Psoas muscle (tissue), 8 donors: Measurements from ENCODE around the gene MYH2. TPM values are rescaled to one million over a fixed set of nuclear protein-coding genes. Genes with fewer than 3 reads are reported as not detected.

Experiments
- ATAC-seq, 4 donors: fragments of 200-7000 bp; cut with Tn5 transposase; one replicate each; pipeline ENCODE4 v1.9.1; 2020; ENCODE audit warnings: moderate library complexity in 3 of 4, mild to moderate bottlenecking in 2 of 4
- DNase-seq, 2 donors: peaks; one replicate each; pipeline ENCODE4 v3.0.0-alpha.2; 2020
- H3K27ac ChIP-seq: fragments of 200-600 bp; one replicate; pipeline ENCODE4 v1.8.0; 2022
- H3K27me3 ChIP-seq, 3 donors: fragments of 200-600 bp in 1 of 3; one replicate each; pipeline versions ENCODE4 v1.6.1 to v1.8.0; 2013 to 2022; ENCODE audit warnings: low read length in 2 of 3, mild to moderate bottlenecking in 2 of 3, moderate library complexity in 1 of 3; ENCODE audit not compliant: insufficient read depth in 3 of 3
- H3K36me3 ChIP-seq, 2 donors: fragments of 200-600 bp in 1 of 2; one replicate each; pipeline versions ENCODE4 v1.6.1 to v1.8.0; 2013 to 2022; ENCODE audit warnings: low read depth in 1 of 2, mild to moderate bottlenecking in 1 of 2, moderate library complexity in 1 of 2; ENCODE audit not compliant: insufficient read depth in 1 of 2
- H3K4me1 ChIP-seq: fragments of 200-600 bp; one replicate; pipeline ENCODE4 v1.8.0; 2022
- H3K4me3 ChIP-seq: fragments of 200-600 bp; one replicate; pipeline ENCODE4 v1.8.0; 2022; ENCODE audit warnings: mild to moderate bottlenecking
- H3K9me3 ChIP-seq: fragments of 200-600 bp; one replicate; pipeline ENCODE4 v1.8.0; 2022
- CTCF ChIP-seq: fragments of 200-600 bp; IDR thresholded peaks from one replicate; pipeline ENCODE4 v1.8.0; 2022; ENCODE audit warnings: antibody characterized with exemption
- WGBS, 3 donors: extraction: QIAGEN DNeasy Blood & Tissue Kit; methylation state at CpG; one replicate each; pipeline versions ENCODE4 v1.1.6 to v1.1.7; 2013; 5-methylcytosine and 5-hydroxymethylcytosine counted together
- intact Hi-C, 2 donors: fragments of 100-400 bp; cut with DNase I; formaldehyde crosslinking; loops; one replicate each; pipeline versions ENCODE4 v1.11.0 to v1.14.2; 2022
- polyA plus RNA-seq, 3 donors: library from polyadenylated mRNA; stranded (reverse); fragments of 200-250 nt; gene quantifications; one replicate each; pipeline ENCODE4 v1.2.3, GENCODE V29; 2013
- total RNA-seq, 4 donors: library from RNA; stranded (reverse); fragmentation: NEBNext Ultra II Directional in 2 of 4; extraction: Animal tissue kit (Norgen Biotek cat#: 25700) in 2 of 4; gene quantifications; one replicate each; pipeline versions ENCODE4 v1.2.1 to v1.2.4, GENCODE V29; 2021 to 2023
- donor health status: healthy with polysubstance abuse.
- donor health status: DM: no; HTN: no; CAD: no; lungs with moderate emphysema.
- donor health status: Bipolar disorder and iron deficiency.
- donor health status: healthy.
- donor health status: DM: yes; HTN: yes; CAD: no.
- donor health status: DM: no; HTN: no; CAD: no.
- donor health status: DM: no; HTN: no; CAD: no.
- donor health status: DM: yes; HTN: yes; CAD: no.

The MYH2 gene
- total and polyA plus RNA-seq, 7 donors = 263 to 20,190 (median 1,903) TPM

- Histone ChIP-seq H3K4me3 (peak overlapping the region; percentile 35), H3K27ac (peak overlapping the region; percentile 83), H3K36me3 (no peaks in the 10 kb centered on the region), H3K27me3 (peaks cover 0 to 5% (median 0%) of the 10 kb centered on the region in 3 donors), H3K9me3 (no peaks in the 10 kb centered on the region), H3K4me1 (peaks cover 20% of the 10 kb centered on the region)
- DNase-seq = no peak
- intact Hi-C loops = no loop called here
- no peak for TF ChIP-seq CTCF
- 23 to 44% (median 31%) methylated on average over 4 of the region's 4 CpGs for WGBS, 3 donors
- ATAC-seq = peak; percentile 86 to 91 (median 88)
Measured at GRCh38 chr17:10583834-10584233, 34.4 kb upstream of the MYH2 start.

- peak overlapping the region; percentile 8 for H3K4me3 ChIP-seq
Measured at GRCh38 chr17:10579270-10579669, 29.8 kb upstream of the MYH2 start.

GRCh38 chr17:10574324-10574723 is 24.9 kb upstream of the MYH2 start:
- Histone ChIP-seq H3K9me3 (no peaks in the 10 kb centered on the region), H3K4me1 (peaks cover 8% of the 10 kb centered on the region), H3K4me3 (no peak overlapping the region), H3K27me3 (no peaks in the 10 kb centered on the region), H3K36me3 (no peaks in the 10 kb centered on the region), H3K27ac (no peak overlapping the region)
- DNase-seq (no peak), ATAC-seq (peak in 2 of 4 donors; percentile 50 to 72)
- 57 to 80% (median 60%) methylated on average over 5 of the region's 5 CpGs for WGBS, 3 donors
- TF ChIP-seq CTCF = no peak
- intact Hi-C loops = no loop called here

More at GRCh38 chr17:10579270-10579669, 29.8 kb upstream of the MYH2 start:
- intact Hi-C loops = no loop called here
- DNase-seq = no peak
- Histone ChIP-seq H3K9me3 (no peaks in the 10 kb centered on the region), H3K36me3 (no peaks in the 10 kb centered on the region), H3K4me1 (peaks cover 15% of the 10 kb centered on the region), H3K27me3 (peaks cover 0 to 5% (median 0%) of the 10 kb centered on the region in 3 donors), H3K27ac (peak overlapping the region; percentile 83)
- peak in 3 of 4 donors; percentile 38 to 75 (median 51) for ATAC-seq
- 31 to 60% (median 43%) methylated on average over 2 of the region's 2 CpGs for WGBS, 3 donors
- TF ChIP-seq CTCF = no peak

GRCh38 chr17:10563991-10564660 is 14.7 kb upstream of the MYH2 start:
- no peaks in the 10 kb centered on the region for H3K36me3 ChIP-seq
- 53 to 69% (median 60%) methylated on average over 2 of the region's 2 CpGs for whole genome bisulfite sequencing, 3 donors
- H3K27me3 ChIP-seq = no peaks in the 10 kb centered on the region
- H3K9me3 ChIP-seq = no peaks in the 10 kb centered on the region
- ATAC-seq = peak in 3 of 4 donors; percentile 84 to 97 (median 92)
- TF ChIP-seq CTCF = no peak
- H3K4me3 ChIP-seq = no peak overlapping the region
- DNase-seq = no peak
- H3K4me1 ChIP-seq = no peaks in the 10 kb centered on the region
- peak overlapping the region; percentile 77 for H3K27ac ChIP-seq
- intact Hi-C loops = no loop called here
